ENCODE measurements around the gene CD68. TPM values are rescaled to one million over a fixed set of nuclear protein-coding genes. Genes with fewer than 3 reads are reported as not detected.

The CD68 gene
- total RNA-seq, 1 donor from 2014 or later, result 0.95 TPM

DNA sequence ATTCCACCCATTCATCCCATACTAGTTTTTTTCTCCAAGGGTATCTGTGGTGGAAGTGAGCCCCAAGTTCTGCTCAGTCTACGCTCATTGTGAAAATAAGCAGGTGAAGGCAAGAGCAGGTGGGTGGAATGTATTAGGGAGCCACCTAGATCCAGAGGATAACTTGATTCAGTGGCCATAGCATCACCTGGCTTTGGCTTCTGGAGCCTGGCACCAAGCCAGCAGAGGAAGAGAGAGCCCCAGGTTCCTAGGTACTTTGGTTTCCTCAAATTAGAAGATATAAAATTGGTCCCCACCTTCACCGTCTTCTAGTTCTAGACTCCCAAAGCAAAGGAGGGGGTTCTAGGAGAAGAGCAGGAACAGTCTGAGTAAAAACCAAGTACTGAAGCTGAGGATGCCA, 31.2 kb downstream of the CD68 start:
- no peak overlapping the region for H3K4me3 Mint-ChIP-seq
- peaks cover 4% of the 10 kb centered on the region for H3K27me3 Mint-ChIP-seq (ENCODE audit: insufficient read depth, low read depth)
- Histone ChIP-seq H3K9me3 (ENCODE audit: low read depth) (no peaks in the 10 kb centered on the region), H3K27me3 (no peaks in the 10 kb centered on the region), H3K36me3 (peaks cover 6% of the 10 kb centered on the region), H2AFZ (replicated peaks) (no peak overlapping the region), H3K4me2 (no peak overlapping the region), H3K27ac (no peak overlapping the region), H3K4me3 (no peak overlapping the region), H3K4me1 (peaks cover 16% of the 10 kb centered on the region), H3F3A (ENCODE audit: low read depth) (peaks cover 12% of the 10 kb centered on the region), H3K79me2 (ENCODE audit: low read depth) (peaks cover 86% of the 10 kb centered on the region), H4K20me1 (ENCODE audit: low read depth) (peaks cover 79% of the 10 kb centered on the region), H3K9ac (no peak overlapping the region)
- H3K27ac Mint-ChIP-seq, result no peak overlapping the region
- TF ChIP-seq, protein P1, sequence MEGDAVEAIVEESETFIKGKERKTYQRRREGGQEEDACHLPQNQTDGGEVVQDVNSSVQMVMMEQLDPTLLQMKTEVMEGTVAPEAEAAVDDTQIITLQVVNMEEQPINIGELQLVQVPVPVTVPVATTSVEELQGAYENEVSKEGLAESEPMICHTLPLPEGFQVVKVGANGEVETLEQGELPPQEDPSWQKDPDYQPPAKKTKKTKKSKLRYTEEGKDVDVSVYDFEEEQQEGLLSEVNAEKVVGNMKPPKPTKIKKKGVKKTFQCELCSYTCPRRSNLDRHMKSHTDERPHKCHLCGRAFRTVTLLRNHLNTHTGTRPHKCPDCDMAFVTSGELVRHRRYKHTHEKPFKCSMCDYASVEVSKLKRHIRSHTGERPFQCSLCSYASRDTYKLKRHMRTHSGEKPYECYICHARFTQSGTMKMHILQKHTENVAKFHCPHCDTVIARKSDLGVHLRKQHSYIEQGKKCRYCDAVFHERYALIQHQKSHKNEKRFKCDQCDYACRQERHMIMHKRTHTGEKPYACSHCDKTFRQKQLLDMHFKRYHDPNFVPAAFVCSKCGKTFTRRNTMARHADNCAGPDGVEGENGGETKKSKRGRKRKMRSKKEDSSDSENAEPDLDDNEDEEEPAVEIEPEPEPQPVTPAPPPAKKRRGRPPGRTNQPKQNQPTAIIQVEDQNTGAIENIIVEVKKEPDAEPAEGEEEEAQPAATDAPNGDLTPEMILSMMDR (IDR thresholded peaks at IDR 0.05), result no peak
- TF ChIP-seq EZH2phosphoT487 (IDR thresholded peaks at IDR 0.05) (no peak), EZH2 (IDR thresholded peaks at IDR 0.05) (no peak)
- H3K4me1 Mint-ChIP-seq, result peaks cover 34% of the 10 kb centered on the region
- no peak for DNase-seq (ENCODE audit: low spot score)
- peaks cover 29% of the 10 kb centered on the region for H3K36me3 Mint-ChIP-seq
- no peaks in the 10 kb centered on the region for H3K9me3 Mint-ChIP-seq

DNA sequence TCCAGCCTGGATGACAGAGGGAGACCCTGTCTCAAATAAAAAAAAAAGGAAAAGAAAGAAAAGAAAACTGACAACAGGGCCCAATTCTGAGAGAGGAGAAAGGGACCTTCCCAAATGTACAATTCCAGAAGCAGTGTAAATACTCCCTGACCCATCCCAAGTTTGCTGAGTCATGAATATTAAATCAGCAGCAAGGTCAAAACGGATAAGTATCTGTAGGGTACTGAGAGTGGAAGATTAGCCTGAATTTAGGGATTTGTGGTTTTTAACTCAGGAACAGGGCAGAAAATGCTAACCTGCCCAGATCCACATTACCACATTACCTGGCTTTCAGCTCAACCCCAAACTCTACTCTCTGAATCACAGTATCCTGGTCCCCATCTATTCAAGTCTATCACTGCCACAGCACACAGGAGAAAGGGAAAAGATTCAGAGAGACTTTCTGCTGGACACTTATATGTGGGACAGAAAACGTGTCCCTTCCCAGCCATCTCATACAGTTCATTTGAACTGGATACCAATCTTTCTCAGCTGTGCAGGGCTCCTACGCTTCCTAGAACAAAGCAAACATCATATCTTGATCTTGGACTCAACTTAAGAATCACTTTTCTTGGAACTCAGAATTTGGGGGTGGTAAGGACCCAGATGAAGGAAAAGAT, 32.3 kb downstream of the CD68 start:
- Mint-ChIP-seq H3K27me3 (ENCODE audit: insufficient read depth, low read depth) (peaks cover 6% of the 10 kb centered on the region), H3K9me3 (no peaks in the 10 kb centered on the region), H3K4me1 (peaks cover 32% of the 10 kb centered on the region), H3K36me3 (peaks cover 21% of the 10 kb centered on the region), H3K4me3 (peak overlapping the region; percentile 34), H3K27ac (no peak overlapping the region)
- peaks cover 75% of the 10 kb centered on the region for H3K79me2 ChIP-seq (ENCODE audit: low read depth)
- no peak for DNase-seq (ENCODE audit: low spot score)
- no peaks in the 10 kb centered on the region for H3K36me3 ChIP-seq
- H2AFZ ChIP-seq (replicated peaks), result no peak overlapping the region
- H3K9ac ChIP-seq, result no peak overlapping the region
- peaks cover 68% of the 10 kb centered on the region for H4K20me1 ChIP-seq (ENCODE audit: low read depth)
- H3K9me3 ChIP-seq (ENCODE audit: low read depth), result no peaks in the 10 kb centered on the region
- H3K4me2 ChIP-seq, result peak overlapping the region; percentile 52
- peaks cover 16% of the 10 kb centered on the region for H3K4me1 ChIP-seq
- TF ChIP-seq EZH2 (IDR thresholded peaks at IDR 0.05) (no peak), EZH2phosphoT487 (IDR thresholded peaks at IDR 0.05) (no peak)
- TF ChIP-seq, protein P1 (IDR thresholded peaks at IDR 0.05), result no peak
- H3K4me3 ChIP-seq, result peak overlapping the region; percentile 71
- H3F3A ChIP-seq (ENCODE audit: low read depth), result peaks cover 17% of the 10 kb centered on the region
- H3K27ac ChIP-seq, result no peak overlapping the region
- no peaks in the 10 kb centered on the region for H3K27me3 ChIP-seq

- Histone ChIP-seq H3K79me2 (ENCODE audit: low read depth) (peaks cover 70% of the 10 kb centered on the region), H3K4me2 (peak overlapping the region; percentile 52), H3K36me3 (no peaks in the 10 kb centered on the region), H3K9me3 (ENCODE audit: low read depth) (no peaks in the 10 kb centered on the region), H3K27me3 (no peaks in the 10 kb centered on the region), H3K4me3 (peak overlapping the region; percentile 71), H3K27ac (no peak overlapping the region), H3F3A (ENCODE audit: low read depth) (peaks cover 17% of the 10 kb centered on the region), H2AFZ (replicated peaks) (no peak overlapping the region), H3K9ac (no peak overlapping the region), H3K4me1 (peaks cover 16% of the 10 kb centered on the region), H4K20me1 (ENCODE audit: low read depth) (peaks cover 63% of the 10 kb centered on the region)
- no peak for DNase-seq (ENCODE audit: low spot score)
- peaks cover 6% of the 10 kb centered on the region for H3K27me3 Mint-ChIP-seq (ENCODE audit: insufficient read depth, low read depth)
- H3K36me3 Mint-ChIP-seq, result peaks cover 21% of the 10 kb centered on the region
- no peaks in the 10 kb centered on the region for H3K9me3 Mint-ChIP-seq
- H3K27ac Mint-ChIP-seq, result no peak overlapping the region
- TF ChIP-seq EZH2 (IDR thresholded peaks at IDR 0.05), result no peak
- TF ChIP-seq, protein P1 (IDR thresholded peaks at IDR 0.05), result no peak
- no peak for TF ChIP-seq EZH2phosphoT487 (IDR thresholded peaks at IDR 0.05)
- H3K4me3 Mint-ChIP-seq, result peak overlapping the region; percentile 34
- peaks cover 32% of the 10 kb centered on the region for H3K4me1 Mint-ChIP-seq
Observed at GRCh38 chr17:7612294-7612640, 32.8 kb downstream of the CD68 start.
